COLO668 (cell line): Measurements from ENCODE around the gene FLOT1.

Experiments used
- DNase-seq: peaks from one replicate; lab custom pipeline; 2025; ENCODE audit not compliant: unreplicated experiment; lab: John Stamatoyannopoulos, UW

FLOT1 gene

GRCh38 chr6:30747902-30748769 lies 5.6 kb upstream of the FLOT1 start:
- no peak for DNase-seq

DNA sequence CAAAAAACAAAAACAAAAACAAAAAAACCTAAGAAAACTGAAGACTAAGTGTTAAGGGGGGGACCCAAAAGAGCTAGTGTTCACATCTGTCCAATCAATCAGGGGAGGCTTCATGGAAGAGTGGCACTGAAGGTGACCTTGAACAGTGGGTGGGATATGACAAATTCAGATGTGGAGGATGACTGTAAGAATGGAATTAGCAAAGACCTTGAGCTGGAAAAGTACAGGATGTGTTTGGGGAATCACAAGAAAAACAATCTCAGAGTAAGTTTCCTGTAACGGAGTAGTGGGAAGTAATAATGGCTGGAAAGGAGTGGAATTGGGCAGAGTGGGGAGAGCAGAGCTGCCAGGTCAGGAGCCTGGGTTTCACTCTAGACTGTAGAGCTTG lies 4.8 kb upstream of the FLOT1 start:
- no peak for DNase-seq

DNA sequence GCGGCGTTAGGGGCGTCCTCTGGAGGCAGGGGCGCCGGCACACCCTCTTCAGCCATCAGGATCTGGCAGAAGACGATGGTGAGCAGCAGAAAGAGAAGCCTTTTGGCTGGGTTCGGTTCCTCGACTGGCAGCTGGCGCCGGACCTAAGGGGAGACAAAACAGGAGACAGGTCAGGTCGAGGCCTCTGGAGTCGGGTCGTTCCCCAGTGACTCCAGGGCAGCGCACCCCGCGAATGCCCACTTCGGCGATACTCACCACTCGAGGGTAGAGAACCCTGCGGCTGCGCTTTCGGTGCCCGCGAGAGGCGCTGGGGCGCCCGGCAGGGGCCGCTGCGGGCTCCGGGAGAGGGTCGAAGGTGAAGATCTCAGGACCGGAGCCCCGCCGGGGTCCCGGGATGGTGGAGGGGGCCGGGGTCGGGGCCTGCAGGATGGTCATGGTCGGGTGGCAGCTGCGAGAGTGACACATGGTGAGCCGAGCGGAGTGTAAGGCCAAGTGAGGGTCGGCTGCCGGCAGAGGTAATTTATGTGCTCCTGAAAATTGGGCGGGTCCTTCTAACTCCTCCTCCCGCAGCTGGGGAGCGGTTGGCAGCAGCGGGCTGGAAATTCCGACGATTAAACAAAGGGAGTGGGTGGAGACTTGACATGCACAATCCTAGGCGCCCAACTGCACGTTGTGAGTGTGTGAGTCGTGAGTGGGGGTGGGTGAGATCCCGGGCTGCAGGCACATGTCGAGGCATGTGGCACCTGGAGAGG lies 1.7 kb upstream of the FLOT1 start, which contains the start of gene IER3:
Gene IER3 (minus strand): TSS at position 494 of the 752 bp plus-strand sequence. CDS start 29 bp downstream, at position 465.
- peak; percentile 71 for DNase-seq

GRCh38 chr6:30743099-30744053 lies 889 bp upstream of the FLOT1 start:
- DNase-seq: peak; percentile 12

GRCh38 chr6:30741789-30742315 lies 635 bp downstream of the FLOT1 start:
- no peak for DNase-seq

GRCh38 chr6:30741063-30741779 lies 1.3 kb downstream of the FLOT1 start:
- no peak for DNase-seq

GRCh38 chr6:30740540-30740870 lies 2.0 kb downstream of the FLOT1 start:
- no peak for DNase-seq

GRCh38 chr6:30738532-30738931 lies 4.0 kb downstream of the FLOT1 start:
- DNase-seq: no peak

- no peak for DNase-seq
These were observed 6.7 kb downstream of the FLOT1 start for GRCh38 chr6:30735668-30736314.

DNA sequence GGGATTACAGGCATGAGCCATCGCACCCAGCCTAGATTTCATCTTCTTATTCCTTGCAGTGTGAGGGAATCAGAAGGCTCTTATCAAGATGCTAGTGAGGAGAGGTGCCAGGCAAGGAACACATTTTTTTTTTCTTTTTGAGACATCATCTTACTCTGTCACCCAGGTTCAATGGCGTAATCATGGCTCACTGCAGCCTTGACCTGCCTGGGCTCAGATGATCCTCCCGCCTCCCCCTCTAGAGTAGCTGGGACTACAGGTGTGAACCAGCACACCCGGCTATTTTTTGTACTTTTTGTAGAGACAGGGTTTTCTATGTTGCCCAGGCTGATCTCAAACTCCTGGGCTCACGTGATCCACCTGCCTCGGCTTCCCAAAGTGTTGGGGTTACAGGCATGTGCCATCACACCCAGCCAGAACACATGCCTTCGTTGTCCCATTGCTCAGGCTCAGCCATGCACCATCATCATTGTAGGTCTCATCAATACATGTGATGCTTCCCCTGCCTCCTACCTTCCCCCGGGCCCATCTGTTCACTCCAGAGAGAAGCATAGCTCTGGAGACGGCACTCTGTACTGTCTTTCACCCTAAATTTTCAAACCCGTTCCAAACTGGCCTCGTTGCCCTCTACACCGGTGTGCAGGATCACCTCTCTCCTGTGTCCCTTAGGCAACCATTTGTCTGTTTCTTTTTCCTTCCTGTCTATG lies 10.1 kb downstream of the FLOT1 start:
- DNase-seq: no peak

DNA sequence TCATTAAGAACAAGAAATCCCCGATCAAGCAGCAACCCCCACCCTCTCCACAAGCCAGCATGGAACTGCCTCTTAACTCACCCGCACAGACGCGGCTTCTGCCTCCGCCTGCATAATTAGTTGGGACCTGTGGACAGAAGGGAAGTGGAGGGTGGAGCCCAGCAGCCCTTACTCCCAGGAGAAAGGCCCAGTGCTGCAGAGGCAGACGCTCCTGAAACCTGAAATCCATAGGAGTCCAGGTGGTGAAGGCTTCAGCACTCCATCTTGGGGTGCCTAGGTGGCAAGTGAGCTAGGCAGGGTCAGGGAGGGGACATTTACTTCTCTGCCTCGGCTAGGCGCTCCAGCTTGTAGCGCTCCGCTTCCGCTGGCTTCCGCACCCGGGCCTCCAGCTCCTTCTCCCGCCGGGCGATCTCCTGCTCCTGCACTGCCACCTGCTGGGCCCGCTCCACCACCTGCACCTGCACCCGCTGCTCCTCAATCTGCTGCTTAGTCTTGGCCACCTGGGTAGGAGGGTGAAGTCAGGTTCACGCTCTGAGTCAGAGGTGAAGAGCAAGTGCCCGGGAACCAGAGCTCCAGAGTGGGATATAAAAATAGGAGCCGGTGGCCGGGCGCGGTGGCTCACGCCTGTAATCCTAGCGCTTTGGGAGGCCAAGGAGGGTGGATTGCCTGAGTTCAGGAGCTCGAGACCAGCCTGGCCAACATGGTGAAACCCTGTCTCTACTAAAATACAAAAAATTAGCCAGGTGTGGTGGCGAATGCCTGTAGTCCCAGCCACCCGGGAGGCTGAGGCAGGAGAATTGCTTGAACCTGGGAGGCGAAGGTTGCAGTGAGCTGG lies 11.7 kb downstream of the FLOT1 start:
- peak; percentile 83 for DNase-seq

GRCh38 chr6:30727920-30728553 lies 14.4 kb downstream of the FLOT1 start:
- DNase-seq: no peak

GRCh38 chr6:30726506-30727413 lies 15.7 kb downstream of the FLOT1 start:
- no peak for DNase-seq

DNA sequence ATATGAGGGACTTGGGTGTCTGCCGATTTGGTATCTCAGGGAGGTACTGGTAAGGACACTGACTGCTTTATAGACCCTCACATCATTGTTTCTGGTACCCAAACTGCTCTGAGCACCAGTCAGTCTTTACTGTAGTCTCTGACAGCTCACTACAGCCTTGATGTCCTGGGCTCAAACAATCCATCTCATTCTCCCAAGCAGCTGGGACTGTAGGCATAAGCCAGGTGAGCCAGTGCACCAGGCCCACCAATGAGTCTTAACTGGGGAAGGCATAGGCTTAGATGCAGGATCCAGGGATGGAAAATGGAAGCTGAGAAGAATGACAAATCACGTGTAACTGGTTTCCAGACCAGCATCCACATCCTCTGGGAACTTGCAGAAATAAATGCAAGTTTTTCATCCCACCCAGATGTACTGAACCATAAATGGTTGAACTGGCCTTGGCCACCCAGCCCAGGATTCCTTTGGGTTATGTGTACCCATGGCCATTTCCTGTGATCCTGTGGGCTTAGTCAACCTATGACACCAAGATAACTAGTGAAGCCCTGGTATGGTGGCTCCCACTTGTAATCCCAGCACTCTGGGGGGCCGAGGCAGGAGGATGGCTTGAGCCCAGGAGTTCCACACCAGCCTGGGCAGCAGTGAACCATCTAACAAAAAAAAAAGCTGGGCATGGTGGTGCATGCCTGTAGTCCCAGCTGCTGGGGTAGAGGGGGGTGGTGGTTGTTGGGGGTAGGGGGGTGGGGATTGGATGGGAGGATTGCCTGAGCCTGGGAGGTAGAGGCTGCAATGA lies 16.6 kb downstream of the FLOT1 start:
- no peak for DNase-seq

GRCh38 chr6:30724906-30725667 lies 17.4 kb downstream of the FLOT1 start:
- no peak for DNase-seq
